Tibial artery (tissue), 4 donors: ENCODE results near the gene LCN2.

ENCODE experiments used
- DNase-seq, 2 donors: peaks; one replicate each; pipeline ENCODE4 v3.0.0-alpha.2; 2019
- H3K27ac ChIP-seq, 2 donors: fragments of 200-600 bp; sonication (generic) in 1 of 2; 1 replicate in 1 of 2; 2 replicates in 1 of 2; pipeline ENCODE4 v1.5.1; 2018 to 2019; ENCODE audit warnings: mild to moderate bottlenecking in 1 of 2
- H3K27me3 ChIP-seq, 2 donors: fragments of 200-600 bp; sonication (generic) in 1 of 2; one replicate each; pipeline versions ENCODE4 v1.5.1 to v1.6.0; 2016 to 2019
- H3K36me3 ChIP-seq, 3 donors: fragments of 200-600 bp; sonication (generic) in 2 of 3; one replicate each; pipeline ENCODE4 v1.5.1; 2016 to 2019; ENCODE audit warnings: mild to moderate bottlenecking in 2 of 3
- H3K4me1 ChIP-seq, 4 donors: fragments of 200-600 bp; sonication (generic) in 2 of 4; 1 replicate in 3 of 4; 2 replicates in 1 of 4; pipeline ENCODE4 v1.5.1; 2016 to 2019
- H3K4me3 ChIP-seq, 2 donors: fragments of 200-600 bp; sonication (generic) in 1 of 2; 1 replicate in 1 of 2; 2 replicates in 1 of 2; pipeline ENCODE4 v1.5.1; 2018 to 2019; ENCODE audit warnings: mild to moderate bottlenecking in 2 of 2
- H3K9me3 ChIP-seq, 3 donors: fragments of 200-600 bp; sonication (generic) in 1 of 3; one replicate each; pipeline ENCODE4 v1.5.1; 2016 to 2019
- CTCF ChIP-seq, 2 experiments: fragments of 200-600 bp in 1 of 2; fragments of 450-650 bp in 1 of 2; IDR thresholded peaks; one replicate each; pipeline ENCODE4 v1.5.1; 2017 to 2019; ENCODE audit warnings: antibody characterized with exemption in 2 of 2, mild to moderate bottlenecking in 1 of 2, moderate library complexity in 1 of 2
- intact Hi-C: fragments of 100-400 bp; cut with DNase I; formaldehyde crosslinking; loops from one replicate; pipeline ENCODE4 v1.15.0; 2023; ENCODE audit warnings: low total_unique reads

Gene LCN2

GRCh38 chr9:128149001-128149701 lies at the start of gene LCN2:
Gene LCN2 (plus strand): TSS chr9:128149453. CDS start chr9:128149526, 73 bp downstream.
- Histone ChIP-seq H3K4me1 (peaks cover 0 to 12% (median 0%) of the 10 kb centered on the region in 4 donors), H3K27ac (no peak within 1 kb of the TSS), H3K27me3 (no peaks in the 10 kb centered on the region), H3K4me3 (no peak within 1 kb of the TSS), H3K36me3 (no peaks in the 10 kb centered on the region), H3K9me3 (no peaks in the 10 kb centered on the region)
- no peak for DNase-seq
- TF ChIP-seq CTCF (IDR thresholded peaks at IDR 0.05), result no peak
- intact Hi-C loops, result no loop called here

- TF ChIP-seq CTCF (IDR thresholded peaks at IDR 0.05), result no peak
- no peak for DNase-seq
- Histone ChIP-seq H3K9me3 (no peaks in the 10 kb centered on the region), H3K4me1 (peaks cover 0 to 61% (median 46%) of the 10 kb centered on the region in 4 donors), H3K36me3 (peaks cover 37 to 40% (median 38%) of the 10 kb centered on the region in 3 donors), H3K27me3 (no peaks in the 10 kb centered on the region), H3K27ac (peak overlapping the region; percentile 86 to 88), H3K4me3 (peak overlapping the region; percentile 54 to 58)
- intact Hi-C loops, result no loop called here
Observed at GRCh38 chr9:128099932-128100491, 49.2 kb upstream of the LCN2 start.

- Histone ChIP-seq H3K27me3 (no peaks in the 10 kb centered on the region), H3K9me3 (no peaks in the 10 kb centered on the region), H3K36me3 (peaks cover 41 to 46% (median 43%) of the 10 kb centered on the region in 3 donors), H3K4me3 (peak overlapping the region in 1 of 2 donors; percentile 58), H3K4me1 (peaks cover 0 to 55% (median 43%) of the 10 kb centered on the region in 4 donors), H3K27ac (peak overlapping the region; percentile 86 to 88)
- TF ChIP-seq CTCF (IDR thresholded peaks at IDR 0.05), result no peak
- intact Hi-C loops, result no loop called here
- DNase-seq, result no peak
Observed at GRCh38 chr9:128100581-128100980, 48.7 kb upstream of the LCN2 start.

- no peaks in the 10 kb centered on the region for H3K27me3 ChIP-seq
- peaks cover 0 to 53% (median 43%) of the 10 kb centered on the region in 4 donors for H3K4me1 ChIP-seq
- H3K27ac ChIP-seq, result peak overlapping the region; percentile 86 to 88
- intact Hi-C loops, result no loop called here
- peaks cover 48 to 52% (median 49%) of the 10 kb centered on the region in 3 donors for H3K36me3 ChIP-seq
- TF ChIP-seq CTCF (IDR thresholded peaks at IDR 0.05), result no peak
- H3K9me3 ChIP-seq, result no peaks in the 10 kb centered on the region
- H3K4me3 ChIP-seq, result no peak overlapping the region
- no peak for DNase-seq
Observed at GRCh38 chr9:128101231-128101661, 48.0 kb upstream of the LCN2 start.

- H3K27me3 ChIP-seq, result no peaks in the 10 kb centered on the region
- intact Hi-C loops, result no loop called here
- peaks cover 0 to 53% (median 43%) of the 10 kb centered on the region in 4 donors for H3K4me1 ChIP-seq
- H3K27ac ChIP-seq, result peak overlapping the region; percentile 86 to 88
- DNase-seq, result no peak
- H3K4me3 ChIP-seq, result no peak overlapping the region
- peaks cover 52 to 57% (median 54%) of the 10 kb centered on the region in 3 donors for H3K36me3 ChIP-seq
- no peak for TF ChIP-seq CTCF (IDR thresholded peaks at IDR 0.05)
- H3K9me3 ChIP-seq, result no peaks in the 10 kb centered on the region
Observed at GRCh38 chr9:128101690-128102089, 47.6 kb upstream of the LCN2 start.
